Transverse colon (tissue), 4 donors: Measurements from ENCODE around the gene AGXT2. TPM values are rescaled to one million over a fixed set of nuclear protein-coding genes. Genes with fewer than 3 reads are reported as not detected.

Experiments
- DNase-seq: peaks from one replicate; pipeline ENCODE4 v3.0.0-alpha.2; 2019
- H3K27ac ChIP-seq, 4 donors: fragments of 200-600 bp; sonication (generic); 2 replicates each; pipeline ENCODE4 v1.5.1; 2016 to 2018; ENCODE audit warnings: inconsistent platforms in 4 of 4
- H3K27me3 ChIP-seq: fragments of 200-600 bp; sonication (generic); 2 replicates; pipeline ENCODE4 v1.5.1; 2017; ENCODE audit warnings: inconsistent platforms
- H3K36me3 ChIP-seq, 4 donors: fragments of 200-600 bp; sonication (generic); 2 replicates each; pipeline ENCODE4 v1.5.1; 2017 to 2019; ENCODE audit warnings: inconsistent platforms in 4 of 4
- H3K4me1 ChIP-seq, 4 donors: fragments of 200-600 bp; sonication (generic); 2 replicates each; pipeline ENCODE4 v1.5.1; 2017 to 2020; ENCODE audit warnings: inconsistent platforms in 4 of 4
- H3K4me3 ChIP-seq, 4 donors: fragments of 200-600 bp; sonication (generic); 1 replicate in 1 of 4; 2 replicates in 3 of 4; pipeline versions ENCODE4 v1.5.1 to v1.6.1; 2017 to 2019; ENCODE audit warnings: inconsistent platforms in 4 of 4
- H3K9me3 ChIP-seq, 2 donors: fragments of 200-600 bp; sonication (generic); 2 replicates each; pipeline ENCODE4 v1.5.1; 2017 to 2019; ENCODE audit warnings: inconsistent platforms in 2 of 2
- EP300 ChIP-seq: sonication (generic); formaldehyde crosslinking; IDR thresholded peaks from one replicate; pipeline ENCODE4 v1.6.1; 2017; ENCODE audit warnings: antibody characterized with exemption, low read depth
- POLR2A ChIP-seq: fragments of 450-650 bp; IDR thresholded peaks from one replicate; pipeline ENCODE4 v1.6.1; 2016; ENCODE audit warnings: antibody characterized with exemption, mild to moderate bottlenecking, moderate library complexity
- POLR2AphosphoS5 ChIP-seq, 3 donors: sonication (generic); formaldehyde crosslinking; IDR thresholded peaks; one replicate each; pipeline ENCODE4 v1.6.1; 2016; ENCODE audit warnings: antibody characterized with exemption in 3 of 3
- WGBS, 2 donors: methylation state at CpG; one replicate each; pipeline ENCODE4 v1.1.5; 2018; ENCODE audit warnings: low coverage in 1 of 2; 5-methylcytosine and 5-hydroxymethylcytosine counted together
- in situ Hi-C, 4 donors: fragments of 200-750 bp; cut with MboI; loops; one replicate each; pipeline versions ENCODE4 v1.15.0 to v1.15.1; 2017; ENCODE audit warnings: low sequenced_read_pairs in 3 of 4, low pct_ligation_motif_present in 1 of 4, low pct_unique_long_range_greater_than_20kb in 1 of 4
- intact Hi-C: fragments of 100-400 bp; cut with DNase I; formaldehyde crosslinking; loops from one replicate; pipeline ENCODE4 v1.15.1; 2023; ENCODE audit warnings: low total_unique reads
- total RNA-seq, 4 donors: library from RNA; depleted of rRNA; stranded (reverse); fragments of >200 nt; gene quantifications; one replicate each; pipeline ENCODE4 v1.1.0, GENCODE V29; 2016
- TF ChIP-seq, protein P1 (sequence below), 5 experiments: fragments of 200-600 bp in 3 of 5; fragments of 450-650 bp in 2 of 5; sonication (generic) in 3 of 5; IDR thresholded peaks; 1 replicate in 2 of 5; 2 replicates in 3 of 5; pipeline ENCODE4 v1.5.1; 2016 to 2017; ENCODE audit warnings: antibody characterized with exemption in 5 of 5, inconsistent platforms in 3 of 5, mild to moderate bottlenecking in 2 of 5, moderate library complexity in 1 of 5

AGXT2 gene
- total RNA-seq, 4 donors from 2014 or later: not detected

DNA sequence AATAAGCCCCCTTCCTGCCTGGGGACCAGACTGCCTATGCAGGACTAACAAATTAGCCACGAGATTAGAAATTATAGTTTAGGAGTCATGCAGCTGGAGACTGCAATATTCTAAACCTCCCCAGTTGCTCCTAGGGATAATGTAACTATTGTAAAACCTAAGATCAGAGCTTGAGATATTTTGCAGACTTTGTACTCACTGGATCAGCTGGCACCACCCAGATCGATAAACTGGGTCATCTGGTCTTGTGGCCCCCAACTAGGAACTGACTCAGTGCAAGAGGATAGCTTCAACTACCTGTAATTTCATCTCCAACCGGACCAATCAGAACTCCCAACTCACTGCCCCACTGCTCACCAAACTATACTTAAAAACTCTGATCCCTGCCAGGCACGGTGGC lies 80.2 kb downstream of the AGXT2 start:
- Histone ChIP-seq H3K4me3 (no peak overlapping the region), H3K27me3 (no peaks in the 10 kb centered on the region), H3K9me3 (no peaks in the 10 kb centered on the region), H3K27ac (no peak overlapping the region), H3K4me1 (no peaks in the 10 kb centered on the region), H3K36me3 (no peaks in the 10 kb centered on the region)
- TF ChIP-seq EP300 (no peak), POLR2AphosphoS5 (IDR thresholded peaks at IDR 0.05) (no peak), POLR2A (no peak)
- TF ChIP-seq, protein P1, sequence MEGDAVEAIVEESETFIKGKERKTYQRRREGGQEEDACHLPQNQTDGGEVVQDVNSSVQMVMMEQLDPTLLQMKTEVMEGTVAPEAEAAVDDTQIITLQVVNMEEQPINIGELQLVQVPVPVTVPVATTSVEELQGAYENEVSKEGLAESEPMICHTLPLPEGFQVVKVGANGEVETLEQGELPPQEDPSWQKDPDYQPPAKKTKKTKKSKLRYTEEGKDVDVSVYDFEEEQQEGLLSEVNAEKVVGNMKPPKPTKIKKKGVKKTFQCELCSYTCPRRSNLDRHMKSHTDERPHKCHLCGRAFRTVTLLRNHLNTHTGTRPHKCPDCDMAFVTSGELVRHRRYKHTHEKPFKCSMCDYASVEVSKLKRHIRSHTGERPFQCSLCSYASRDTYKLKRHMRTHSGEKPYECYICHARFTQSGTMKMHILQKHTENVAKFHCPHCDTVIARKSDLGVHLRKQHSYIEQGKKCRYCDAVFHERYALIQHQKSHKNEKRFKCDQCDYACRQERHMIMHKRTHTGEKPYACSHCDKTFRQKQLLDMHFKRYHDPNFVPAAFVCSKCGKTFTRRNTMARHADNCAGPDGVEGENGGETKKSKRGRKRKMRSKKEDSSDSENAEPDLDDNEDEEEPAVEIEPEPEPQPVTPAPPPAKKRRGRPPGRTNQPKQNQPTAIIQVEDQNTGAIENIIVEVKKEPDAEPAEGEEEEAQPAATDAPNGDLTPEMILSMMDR (IDR thresholded peaks at IDR 0.05): no peak
- WGBS, 2 donors: 60 to 91% methylated on average over 1 to 4 of the region's 4 CpGs
- DNase-seq: no peak
- intact Hi-C loops (no loop called here), in situ Hi-C loops (no loop called here)

GRCh38 chr5:34959323-34959722 lies 88.4 kb downstream of the AGXT2 start:
- Histone ChIP-seq H3K27ac (no peak overlapping the region), H3K36me3 (peaks cover 0 to 17% (median 8%) of the 10 kb centered on the region in 4 donors), H3K4me1 (no peaks in the 10 kb centered on the region), H3K9me3 (no peaks in the 10 kb centered on the region), H3K27me3 (no peaks in the 10 kb centered on the region), H3K4me3 (no peak overlapping the region)
- in situ Hi-C loops (no loop called here), intact Hi-C loops (no loop called here)
- TF ChIP-seq, protein P1 (IDR thresholded peaks at IDR 0.05): no peak
- TF ChIP-seq POLR2A (no peak), EP300 (no peak), POLR2AphosphoS5 (IDR thresholded peaks at IDR 0.05) (no peak)
- no peak for DNase-seq
- WGBS, 2 donors: 77% methylated on average over 1 of the region's 1 CpG; no CpG with 5 or more reads in 1 of the 2 donors

DNA sequence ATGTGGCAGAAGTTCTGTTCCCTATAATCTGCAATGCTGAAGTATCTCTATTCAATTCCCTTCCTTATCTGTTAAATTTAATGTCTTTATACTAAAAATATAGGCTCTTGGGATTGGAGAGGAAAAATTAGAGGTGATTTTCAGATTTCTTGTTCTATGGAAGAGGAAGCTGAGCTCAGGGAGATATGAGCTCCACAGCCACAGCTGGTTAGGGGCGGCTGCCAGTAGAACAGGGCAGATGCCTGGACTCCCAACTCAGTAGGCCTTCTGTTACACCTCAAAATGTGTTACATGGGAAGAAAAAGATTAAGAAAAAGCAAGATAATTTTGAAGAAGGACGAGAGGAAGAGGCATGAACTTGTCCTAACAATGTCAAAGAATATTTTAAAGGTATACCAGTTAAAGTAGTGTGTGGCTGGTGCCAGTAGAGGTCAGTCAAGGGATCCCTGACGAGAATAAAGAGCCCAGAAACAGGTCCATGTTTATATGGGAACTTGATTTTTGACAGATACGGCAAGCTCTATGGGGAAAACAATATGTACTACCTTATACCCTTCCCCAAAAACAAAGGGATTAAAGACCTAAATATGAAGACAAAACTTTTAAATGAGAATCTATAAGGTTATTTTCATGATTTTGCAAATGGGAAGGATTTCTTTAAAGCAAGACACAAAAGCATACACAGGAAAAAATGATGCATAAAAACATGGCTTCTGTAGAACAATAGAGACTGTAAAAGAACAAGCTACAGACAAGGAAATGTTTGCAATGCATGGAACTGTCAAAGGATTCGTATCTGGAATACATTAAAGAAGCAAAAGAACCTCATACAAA lies 89.7 kb downstream of the AGXT2 start:
- no peak overlapping the region for H3K27ac ChIP-seq
- TF ChIP-seq EP300 (no peak), POLR2A (no peak), POLR2AphosphoS5 (IDR thresholded peaks at IDR 0.05) (no peak)
- TF ChIP-seq, protein P1 (IDR thresholded peaks at IDR 0.05): peak; percentile 13 to 33 (median 27)
- DNase-seq: no peak
- peaks cover 0 to 25% (median 13%) of the 10 kb centered on the region in 4 donors for H3K36me3 ChIP-seq
- in situ Hi-C loops: no loop called here
- H3K27me3 ChIP-seq: no peaks in the 10 kb centered on the region
- intact Hi-C loops: no loop called here
- no peaks in the 10 kb centered on the region for H3K4me1 ChIP-seq
- H3K4me3 ChIP-seq: no peak overlapping the region
- H3K9me3 ChIP-seq: no peaks in the 10 kb centered on the region
- 35 to 51% methylated on average over 5 of the region's 5 CpGs for WGBS, 2 donors

DNA sequence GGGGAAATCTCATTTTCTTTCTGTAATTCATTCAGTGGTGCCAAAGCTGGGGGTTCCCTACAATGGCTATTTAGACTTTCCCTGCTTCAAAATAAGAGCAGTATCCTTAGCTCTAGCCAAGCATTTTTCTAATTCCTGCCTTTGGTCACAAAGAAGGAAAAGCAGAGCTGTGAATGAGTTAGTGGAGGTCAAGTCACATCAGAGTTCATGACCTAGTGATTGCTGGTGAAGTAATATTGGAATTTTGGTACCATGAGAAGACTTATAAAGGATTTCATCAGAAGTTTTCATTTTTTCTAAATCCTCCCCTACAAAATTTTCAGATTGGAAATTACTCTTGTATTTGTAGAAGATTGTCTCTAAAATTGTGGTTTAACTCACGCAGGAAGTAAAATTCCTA lies 90.4 kb downstream of the AGXT2 start:
- Histone ChIP-seq H3K4me3 (no peak overlapping the region), H3K9me3 (no peaks in the 10 kb centered on the region), H3K36me3 (peaks cover 0 to 28% (median 14%) of the 10 kb centered on the region in 4 donors), H3K27me3 (no peaks in the 10 kb centered on the region), H3K4me1 (no peaks in the 10 kb centered on the region), H3K27ac (no peak overlapping the region)
- TF ChIP-seq, protein P1 (IDR thresholded peaks at IDR 0.05): no peak
- TF ChIP-seq POLR2A: no peak
- in situ Hi-C loops: no loop called here
- 95 to 100% methylated on average over 1 of the region's 1 CpG for WGBS, 2 donors
- intact Hi-C loops: no loop called here
- no peak for DNase-seq

Other genes starting within 250 kb of the AGXT2 start
- gene TTC23L, start 208.8 kb downstream of the AGXT2 start, total RNA-seq: under 1 TPM in 2 of 4 donors, not detected in 2; 0.27 to 0.32 TPM
- gene RAD1, start 132.4 kb downstream of the AGXT2 start, total RNA-seq: 10 to 100 TPM in 3 of 4 donors, 1 to 10 TPM in 1; 9.0 to 14.4 (median 11.6) TPM
- 10 to 100 TPM in 2 of 4 donors, 1 to 10 TPM in 2; 1.5 to 15.6 (median 7.5) TPM for gene BRIX1, start 132.2 kb downstream of the AGXT2 start, total RNA-seq
- 10 to 100 TPM; 12.7 to 34.8 (median 26.6) TPM for gene DNAJC21, start 118.4 kb downstream of the AGXT2 start, total RNA-seq
- gene PRLR, start 182.5 kb upstream of the AGXT2 start, total RNA-seq: 10 to 100 TPM in 3 of 4 donors, 1 to 10 TPM in 1; 4.9 to 19.8 (median 13.0) TPM